ENCODE results near the gene TMEM132C.

Gene TMEM132C

GRCh38 chr12:128288896-128289295, 21.9 kb downstream of the TMEM132C start:
- no peak for DNase-seq (ENCODE audit: low read depth)

GRCh38 chr12:128290938-128291337, 24.0 kb downstream of the TMEM132C start:
- no peak for DNase-seq (ENCODE audit: low read depth)

GRCh38 chr12:128298091-128298748, 31.2 kb downstream of the TMEM132C start:
- DNase-seq (ENCODE audit: low read depth): no peak

- DNase-seq (ENCODE audit: low read depth): no peak
Measured at GRCh38 chr12:128305336-128305892, 38.4 kb downstream of the TMEM132C start.

GRCh38 chr12:128307791-128308190, 40.8 kb downstream of the TMEM132C start:
- DNase-seq (ENCODE audit: low read depth): no peak

GRCh38 chr12:128312661-128313060, 45.7 kb downstream of the TMEM132C start:
- DNase-seq (ENCODE audit: low read depth): no peak

- no peak for DNase-seq (ENCODE audit: low read depth)
Measured at GRCh38 chr12:128313931-128314330, 47.0 kb downstream of the TMEM132C start.

- DNase-seq (ENCODE audit: low read depth): no peak
Measured at GRCh38 chr12:128314611-128315010, 47.6 kb downstream of the TMEM132C start.

GRCh38 chr12:128316078-128316477, 49.1 kb downstream of the TMEM132C start:
- no peak for DNase-seq (ENCODE audit: low read depth)

GRCh38 chr12:128316973-128317526, 50.1 kb downstream of the TMEM132C start:
- no peak for DNase-seq (ENCODE audit: low read depth)

GRCh38 chr12:128318341-128318740, 51.4 kb downstream of the TMEM132C start:
- DNase-seq (ENCODE audit: low read depth): no peak

GRCh38 chr12:128318946-128319345, 52.0 kb downstream of the TMEM132C start:
- no peak for DNase-seq (ENCODE audit: low read depth)

- DNase-seq (ENCODE audit: low read depth): no peak
Measured at GRCh38 chr12:128322341-128322740, 55.4 kb downstream of the TMEM132C start.

GRCh38 chr12:128323145-128323920, 56.4 kb downstream of the TMEM132C start:
- no peak for DNase-seq (ENCODE audit: low read depth)

GRCh38 chr12:128325646-128326045, 58.7 kb downstream of the TMEM132C start:
- no peak for DNase-seq (ENCODE audit: low read depth)

GRCh38 chr12:128326406-128326805, 59.4 kb downstream of the TMEM132C start:
- DNase-seq (ENCODE audit: low read depth): no peak

GRCh38 chr12:128328961-128329360, 62.0 kb downstream of the TMEM132C start:
- no peak for DNase-seq (ENCODE audit: low read depth)

GRCh38 chr12:128336204-128337070, 69.5 kb downstream of the TMEM132C start:
- DNase-seq (ENCODE audit: low read depth): no peak

- no peak for DNase-seq (ENCODE audit: low read depth)
Measured at GRCh38 chr12:128337071-128337345, 70.0 kb downstream of the TMEM132C start.

- DNase-seq (ENCODE audit: low read depth): no peak
Measured at GRCh38 chr12:128337431-128338170, 70.6 kb downstream of the TMEM132C start.

GRCh38 chr12:128338386-128339125, 71.6 kb downstream of the TMEM132C start:
- DNase-seq (ENCODE audit: low read depth): no peak

Measured in stimulated activated CD8-positive, alpha-beta memory T cell treated with anti-CD3 and anti-CD28 coated beads, Interleukin-15, amount 100 ng/mL, for 1 hour (primary cell).